ENCODE data around the gene CAPS.

CAPS gene

DNA sequence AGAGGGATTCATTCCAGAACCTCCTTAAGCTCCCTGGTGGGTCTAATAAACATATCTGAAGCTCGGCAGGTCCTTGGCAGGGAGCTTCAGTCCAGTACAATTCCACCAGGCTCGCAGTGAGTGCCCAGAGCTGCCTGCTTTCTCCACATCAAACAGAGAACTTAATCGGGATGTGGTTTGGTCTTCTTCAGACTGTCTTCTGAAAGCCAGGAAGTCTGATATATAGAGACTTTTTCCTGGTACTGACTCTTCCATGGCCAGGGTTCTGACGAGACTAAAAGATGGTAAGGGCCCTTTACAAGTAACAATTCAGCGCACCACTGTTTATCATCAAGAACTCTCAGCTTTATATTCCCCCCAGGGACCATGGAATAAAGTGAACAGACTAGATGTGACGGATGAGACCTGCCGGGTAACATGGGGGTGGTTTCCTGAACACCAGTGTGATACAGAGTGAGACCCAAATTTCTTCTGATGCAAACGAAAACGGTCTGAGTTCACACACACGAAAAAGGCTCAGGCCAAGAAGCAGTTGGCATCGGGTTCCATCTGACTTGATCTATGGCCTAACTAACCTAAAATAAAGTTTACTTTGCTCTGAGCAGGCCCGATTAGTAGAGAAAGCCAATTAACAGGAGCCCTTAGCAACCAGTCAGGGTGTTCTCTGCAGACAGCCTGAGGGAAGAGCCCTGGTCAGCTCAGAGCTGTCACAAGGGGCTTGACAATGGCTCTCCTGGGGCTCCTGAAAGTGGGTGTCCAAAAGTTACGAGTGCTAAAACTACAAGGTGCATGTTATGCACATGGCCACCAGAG, 34.9 kb downstream of the CAPS start:
- TF ChIP-seq, protein P1, sequence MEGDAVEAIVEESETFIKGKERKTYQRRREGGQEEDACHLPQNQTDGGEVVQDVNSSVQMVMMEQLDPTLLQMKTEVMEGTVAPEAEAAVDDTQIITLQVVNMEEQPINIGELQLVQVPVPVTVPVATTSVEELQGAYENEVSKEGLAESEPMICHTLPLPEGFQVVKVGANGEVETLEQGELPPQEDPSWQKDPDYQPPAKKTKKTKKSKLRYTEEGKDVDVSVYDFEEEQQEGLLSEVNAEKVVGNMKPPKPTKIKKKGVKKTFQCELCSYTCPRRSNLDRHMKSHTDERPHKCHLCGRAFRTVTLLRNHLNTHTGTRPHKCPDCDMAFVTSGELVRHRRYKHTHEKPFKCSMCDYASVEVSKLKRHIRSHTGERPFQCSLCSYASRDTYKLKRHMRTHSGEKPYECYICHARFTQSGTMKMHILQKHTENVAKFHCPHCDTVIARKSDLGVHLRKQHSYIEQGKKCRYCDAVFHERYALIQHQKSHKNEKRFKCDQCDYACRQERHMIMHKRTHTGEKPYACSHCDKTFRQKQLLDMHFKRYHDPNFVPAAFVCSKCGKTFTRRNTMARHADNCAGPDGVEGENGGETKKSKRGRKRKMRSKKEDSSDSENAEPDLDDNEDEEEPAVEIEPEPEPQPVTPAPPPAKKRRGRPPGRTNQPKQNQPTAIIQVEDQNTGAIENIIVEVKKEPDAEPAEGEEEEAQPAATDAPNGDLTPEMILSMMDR (IDR thresholded peaks at IDR 0.05): no peak

GRCh38 chr19:5949792-5950305, 35.8 kb downstream of the CAPS start:
- TF ChIP-seq, protein P1 (IDR thresholded peaks at IDR 0.05): no peak

GRCh38 chr19:5950741-5951140, 36.7 kb downstream of the CAPS start:
- TF ChIP-seq, protein P1 (IDR thresholded peaks at IDR 0.05): no peak

- TF ChIP-seq, protein P1 (IDR thresholded peaks at IDR 0.05): no peak
Measured at GRCh38 chr19:5951338-5951861, 37.3 kb downstream of the CAPS start.

GRCh38 chr19:5952193-5953029, 38.4 kb downstream of the CAPS start:
- TF ChIP-seq, protein P1 (IDR thresholded peaks at IDR 0.05): no peak

DNA sequence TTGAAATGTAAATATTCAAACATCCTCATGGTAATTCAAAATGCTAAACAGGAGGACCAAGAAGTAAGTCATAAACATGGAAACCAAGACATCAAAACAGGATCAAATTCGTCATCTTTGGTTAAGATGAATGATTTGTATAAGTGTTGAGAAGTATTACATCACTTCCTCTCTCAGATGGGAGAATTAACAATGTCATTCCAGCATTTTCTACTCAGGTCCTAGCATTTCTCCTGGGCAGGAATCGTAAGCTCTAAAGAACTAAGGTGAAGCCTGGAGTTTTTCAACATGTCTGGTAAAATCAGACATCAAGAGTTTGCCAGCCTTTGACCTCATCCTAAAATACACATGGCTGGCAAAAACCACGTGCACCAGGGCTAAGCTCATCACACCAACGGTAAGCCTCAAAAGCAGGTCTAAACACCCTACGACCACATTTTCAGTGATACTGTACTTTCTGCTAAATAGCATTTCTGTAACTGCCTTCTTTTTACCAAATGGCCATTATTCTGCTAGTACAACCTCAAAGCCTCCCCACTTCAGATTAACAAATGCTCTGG, 39.1 kb downstream of the CAPS start:
- TF ChIP-seq, protein P1 (IDR thresholded peaks at IDR 0.05): no peak

- TF ChIP-seq, protein P1 (IDR thresholded peaks at IDR 0.05): no peak
Measured at GRCh38 chr19:5953680-5954213, 39.7 kb downstream of the CAPS start.
